LNCaP clone FGC (cell line): ENCODE data around the gene NRG3.

ENCODE experiments used
- DNase-seq: peaks from one replicate; pipeline ENCODE4 v3.0.0-alpha.2; 2011; ENCODE audit warnings: low read depth
- H3K4me3 ChIP-seq: 2 replicates; pipeline ENCODE4 v1.5.1; 2011; ENCODE audit warnings: mild to moderate bottlenecking, low read depth, low read length, control low read depth
- TF ChIP-seq, protein P1 (sequence below): IDR thresholded peaks from 2 replicates; pipeline ENCODE4 v1.5.1; 2012; ENCODE audit warnings: mild to moderate bottlenecking; ENCODE audit not compliant: control insufficient read depth, insufficient read depth; ENCODE audit errors: extremely low read depth

NRG3 gene

DNA sequence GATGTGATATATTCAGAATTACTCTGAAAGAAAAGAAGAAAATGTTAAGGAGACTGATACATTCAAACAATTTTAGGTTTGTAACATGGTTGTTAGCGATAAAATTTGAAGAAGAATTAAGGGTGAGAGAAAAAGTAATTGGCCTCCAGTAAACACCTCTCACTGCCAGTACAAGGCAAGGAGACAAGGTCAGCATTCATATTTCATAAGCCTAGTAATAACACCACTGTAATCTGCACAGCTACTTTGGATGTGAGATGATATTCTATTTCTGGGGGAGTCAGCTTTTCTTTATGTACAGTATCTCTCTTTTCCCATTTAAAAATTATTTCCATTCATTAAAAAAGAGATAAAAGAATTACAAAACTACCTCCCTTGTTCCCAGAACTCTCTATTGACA, 621.1 kb downstream of the NRG3 start:
- DNase-seq: no peak
- TF ChIP-seq, protein P1, sequence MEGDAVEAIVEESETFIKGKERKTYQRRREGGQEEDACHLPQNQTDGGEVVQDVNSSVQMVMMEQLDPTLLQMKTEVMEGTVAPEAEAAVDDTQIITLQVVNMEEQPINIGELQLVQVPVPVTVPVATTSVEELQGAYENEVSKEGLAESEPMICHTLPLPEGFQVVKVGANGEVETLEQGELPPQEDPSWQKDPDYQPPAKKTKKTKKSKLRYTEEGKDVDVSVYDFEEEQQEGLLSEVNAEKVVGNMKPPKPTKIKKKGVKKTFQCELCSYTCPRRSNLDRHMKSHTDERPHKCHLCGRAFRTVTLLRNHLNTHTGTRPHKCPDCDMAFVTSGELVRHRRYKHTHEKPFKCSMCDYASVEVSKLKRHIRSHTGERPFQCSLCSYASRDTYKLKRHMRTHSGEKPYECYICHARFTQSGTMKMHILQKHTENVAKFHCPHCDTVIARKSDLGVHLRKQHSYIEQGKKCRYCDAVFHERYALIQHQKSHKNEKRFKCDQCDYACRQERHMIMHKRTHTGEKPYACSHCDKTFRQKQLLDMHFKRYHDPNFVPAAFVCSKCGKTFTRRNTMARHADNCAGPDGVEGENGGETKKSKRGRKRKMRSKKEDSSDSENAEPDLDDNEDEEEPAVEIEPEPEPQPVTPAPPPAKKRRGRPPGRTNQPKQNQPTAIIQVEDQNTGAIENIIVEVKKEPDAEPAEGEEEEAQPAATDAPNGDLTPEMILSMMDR: no peak
- H3K4me3 ChIP-seq: no peak overlapping the region

DNA sequence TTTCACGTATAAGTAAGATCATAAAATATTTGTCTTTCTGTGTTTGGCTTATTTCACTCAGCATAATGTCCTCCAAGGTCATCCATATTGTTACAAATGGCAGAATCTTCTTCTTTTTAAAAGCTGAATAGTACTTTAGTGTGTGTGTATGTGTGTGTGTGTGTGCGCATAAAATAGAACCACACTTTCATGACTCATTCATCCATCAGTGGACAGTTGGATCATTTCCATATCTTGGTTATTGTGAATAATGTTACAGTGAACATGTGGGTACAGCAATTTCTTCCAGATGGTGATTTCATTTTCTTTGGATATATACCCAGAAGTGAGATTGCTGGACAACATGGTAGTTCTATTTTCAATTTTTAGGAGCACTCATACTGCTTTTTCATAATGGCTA, 622.4 kb downstream of the NRG3 start:
- no peak overlapping the region for H3K4me3 ChIP-seq
- TF ChIP-seq, protein P1: no peak
- no peak for DNase-seq

DNA sequence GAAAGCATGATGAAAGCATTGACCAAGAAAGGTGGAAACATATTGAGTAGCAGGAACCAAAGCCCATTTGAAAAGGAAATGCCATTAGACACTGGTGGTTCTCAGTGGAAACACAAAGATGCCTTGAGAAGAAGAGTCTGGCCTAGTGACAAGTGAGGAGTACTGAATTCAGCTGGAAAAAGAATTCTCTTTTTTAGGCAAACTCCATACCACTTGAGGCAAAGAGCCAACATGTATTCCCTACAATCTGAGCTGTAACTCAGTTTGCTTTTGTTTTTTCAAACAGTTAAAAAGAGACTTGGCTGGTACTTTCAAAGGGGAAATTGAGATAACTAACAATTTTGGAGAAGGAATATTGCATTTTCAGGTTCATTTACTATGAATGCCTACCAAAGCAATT, 624.0 kb downstream of the NRG3 start:
- H3K4me3 ChIP-seq: no peak overlapping the region
- DNase-seq: no peak
- TF ChIP-seq, protein P1: no peak

DNA sequence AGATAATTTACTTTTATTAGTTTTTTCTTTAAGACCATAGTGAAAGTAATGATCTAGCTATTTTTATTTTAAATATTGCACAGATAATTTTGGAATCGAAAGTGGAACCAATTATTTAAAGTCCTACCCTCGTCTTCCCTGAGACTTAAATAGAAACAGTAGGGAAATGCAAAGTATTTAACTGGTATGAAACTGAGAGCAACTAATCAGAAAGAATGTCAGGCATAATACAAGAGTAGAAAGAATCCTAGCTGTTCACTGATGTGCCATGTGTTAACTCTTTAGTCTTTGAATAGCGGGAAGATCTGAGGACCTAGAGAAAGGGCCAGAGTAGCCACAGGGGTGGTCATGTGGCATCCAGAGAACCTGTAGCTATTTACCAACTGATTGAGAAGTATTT, 630.0 kb downstream of the NRG3 start:
- no peak overlapping the region for H3K4me3 ChIP-seq
- TF ChIP-seq, protein P1: no peak
- DNase-seq: no peak

DNA sequence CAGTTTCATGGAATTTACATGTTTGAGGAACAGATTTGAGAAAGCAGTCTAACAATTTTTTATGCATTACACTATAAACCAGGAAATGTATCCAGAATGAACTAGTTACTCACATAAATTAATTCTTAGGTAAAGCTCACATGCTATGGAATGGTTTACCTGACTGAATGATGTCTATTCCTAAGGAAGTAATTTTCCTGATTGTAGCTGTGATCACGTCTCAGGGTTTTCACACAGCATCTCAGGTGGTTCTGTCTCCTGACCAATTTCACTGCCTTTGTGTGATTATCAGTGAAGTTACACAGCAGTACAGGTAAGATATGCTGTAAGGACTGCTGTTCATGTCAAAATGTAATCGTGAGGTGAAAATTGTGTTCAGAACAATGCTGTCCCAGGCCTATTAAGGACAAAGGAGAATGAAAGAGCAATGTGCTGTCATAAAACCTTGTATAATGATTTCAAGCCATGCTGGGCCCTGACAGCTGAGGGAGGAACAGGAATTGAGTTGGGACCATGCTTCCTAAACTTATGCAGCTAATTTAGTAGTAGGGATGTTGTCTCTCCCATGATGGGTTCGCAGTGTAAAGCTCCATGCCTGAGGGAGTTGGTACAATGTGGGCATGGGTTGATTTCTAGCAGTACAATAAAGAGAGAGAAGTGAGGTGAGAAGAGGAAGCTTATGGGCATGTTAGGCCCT, 631.8 kb downstream of the NRG3 start:
- no peak overlapping the region for H3K4me3 ChIP-seq
- no peak for DNase-seq
- TF ChIP-seq, protein P1: no peak

DNA sequence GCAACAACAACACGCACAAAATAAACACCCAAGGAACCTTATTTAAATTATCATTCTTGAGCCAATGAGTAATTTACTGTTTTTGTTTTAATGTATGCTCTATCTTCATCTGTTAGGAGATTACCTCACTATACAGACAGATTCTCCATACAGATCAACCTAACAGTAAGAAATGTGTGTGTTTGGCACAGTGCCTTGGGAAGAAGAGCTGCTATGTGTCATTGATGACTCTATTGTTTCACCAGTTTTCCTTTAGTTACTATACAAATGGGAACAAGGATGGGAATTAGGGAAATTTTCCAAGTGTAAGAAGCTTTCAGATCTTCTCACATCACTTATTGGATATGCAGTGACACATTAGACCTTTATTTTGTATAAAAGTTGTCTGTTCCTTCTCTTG, 640.3 kb downstream of the NRG3 start:
- DNase-seq: no peak
- TF ChIP-seq, protein P1: no peak
- H3K4me3 ChIP-seq: no peak overlapping the region

DNA sequence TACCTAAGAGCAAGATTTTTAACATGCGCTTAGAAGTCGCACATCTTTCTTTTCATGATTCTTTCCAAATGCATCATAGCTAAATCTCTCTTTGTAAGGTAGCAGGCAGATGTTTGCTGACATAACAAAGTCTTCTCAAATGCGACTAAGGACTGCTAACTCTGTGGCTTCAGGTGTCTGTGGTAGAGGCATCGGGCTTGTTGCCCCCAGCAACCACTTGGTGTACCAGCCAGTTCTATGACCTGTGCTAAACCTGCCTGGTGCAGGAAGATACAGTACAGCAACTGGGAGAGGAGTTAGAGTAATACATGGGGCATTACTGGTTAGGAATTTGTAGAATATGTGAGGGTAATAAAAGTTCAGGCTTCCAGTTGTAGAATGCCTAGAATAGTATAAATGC, 654.1 kb downstream of the NRG3 start:
- TF ChIP-seq, protein P1: no peak
- no peak for DNase-seq
- H3K4me3 ChIP-seq: no peak overlapping the region
